ENCODE measurements around the gene OLFML3.

DNA sequence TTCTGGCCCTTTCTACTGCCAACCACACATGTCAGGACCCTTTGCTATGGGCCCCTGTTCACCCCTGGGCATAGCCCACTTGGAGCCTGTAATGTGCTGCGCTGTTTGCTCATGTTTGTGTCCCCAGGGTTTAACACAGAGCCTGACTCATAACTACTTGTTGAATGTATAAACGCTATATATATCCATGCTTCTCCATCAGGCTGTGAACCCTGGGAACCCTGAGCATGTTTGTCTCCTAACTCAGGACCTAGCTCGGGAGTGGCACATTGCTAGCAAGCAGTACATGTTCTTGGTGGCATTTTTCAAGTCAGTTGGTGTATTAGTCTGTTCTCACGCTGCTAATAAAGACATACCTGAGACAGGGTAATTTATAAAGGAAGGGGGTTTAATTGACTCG lies 8.0 kb downstream of the OLFML3 start:
- TF ChIP-seq, protein P1, sequence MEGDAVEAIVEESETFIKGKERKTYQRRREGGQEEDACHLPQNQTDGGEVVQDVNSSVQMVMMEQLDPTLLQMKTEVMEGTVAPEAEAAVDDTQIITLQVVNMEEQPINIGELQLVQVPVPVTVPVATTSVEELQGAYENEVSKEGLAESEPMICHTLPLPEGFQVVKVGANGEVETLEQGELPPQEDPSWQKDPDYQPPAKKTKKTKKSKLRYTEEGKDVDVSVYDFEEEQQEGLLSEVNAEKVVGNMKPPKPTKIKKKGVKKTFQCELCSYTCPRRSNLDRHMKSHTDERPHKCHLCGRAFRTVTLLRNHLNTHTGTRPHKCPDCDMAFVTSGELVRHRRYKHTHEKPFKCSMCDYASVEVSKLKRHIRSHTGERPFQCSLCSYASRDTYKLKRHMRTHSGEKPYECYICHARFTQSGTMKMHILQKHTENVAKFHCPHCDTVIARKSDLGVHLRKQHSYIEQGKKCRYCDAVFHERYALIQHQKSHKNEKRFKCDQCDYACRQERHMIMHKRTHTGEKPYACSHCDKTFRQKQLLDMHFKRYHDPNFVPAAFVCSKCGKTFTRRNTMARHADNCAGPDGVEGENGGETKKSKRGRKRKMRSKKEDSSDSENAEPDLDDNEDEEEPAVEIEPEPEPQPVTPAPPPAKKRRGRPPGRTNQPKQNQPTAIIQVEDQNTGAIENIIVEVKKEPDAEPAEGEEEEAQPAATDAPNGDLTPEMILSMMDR (IDR thresholded peaks at IDR 0.05) = no peak
- no peak for TF ChIP-seq POLR2AphosphoS5 (IDR thresholded peaks at IDR 0.05)

All from suprapubic skin (tissue), 3 donors.